CD4-positive, alpha-beta T cell (primary cell): ENCODE results near the gene KCNMA1. TPM values are rescaled to one million over a fixed set of nuclear protein-coding genes. Genes with fewer than 3 reads are reported as not detected.
"Not testable (repeated sequence)": the region's sequence is repeated elsewhere in the genome, so short reads cannot be mapped to it uniquely, and the experiment has no call there.

ENCODE experiments used
- ATAC-seq: fragments of 200-7000 bp; cut with Tn5 transposase; one replicate; pipeline ENCODE4 v1.10.0; 2022; ENCODE audit warnings: mild to moderate bottlenecking; ENCODE audit not compliant: poor library complexity
- CTCF ChIA-PET: fragments of 350-600 bp; sonication (Branson Sonifier 250); formaldehyde crosslinking; loops from one replicate; lab custom pipeline; 2021; ENCODE audit warnings: antibody characterized with exemption, inconsistent platforms; lab: Charles Lee
- POLR2A ChIA-PET: fragments of 350-600 bp; sonication (Branson Sonifier 250); formaldehyde crosslinking; loops from one replicate; lab custom pipeline; 2021; ENCODE audit warnings: antibody characterized with exemption, inconsistent platforms; lab: Charles Lee
- DNase-seq, 14 experiments: peaks; one replicate each; pipeline ENCODE4 v3.0.0-alpha.2; 2013 to 2020; ENCODE audit warnings: mixed read lengths in 2 of 14
- H3K27ac ChIP-seq, 2 donors: one replicate each; pipeline versions ENCODE4 v1.5.1 to v1.7.0; 2013; ENCODE audit warnings: low read length in 2 of 2, low read depth in 1 of 2, mild to moderate bottlenecking in 1 of 2
- H3K27me3 ChIP-seq, 2 experiments: 1 replicate in 1 of 2; 2 replicates in 1 of 2; pipeline versions ENCODE4 v1.6.1 to v1.7.0; 2013; ENCODE audit warnings: low read length in 2 of 2, control low read depth in 1 of 2, mild to moderate bottlenecking in 1 of 2, moderate library complexity in 1 of 2; ENCODE audit not compliant: insufficient read depth in 2 of 2, control insufficient read depth in 1 of 2
- H3K36me3 ChIP-seq: one replicate; pipeline ENCODE4 v1.6.1; 2013; ENCODE audit warnings: low read length, control low read depth; ENCODE audit not compliant: insufficient read depth
- H3K4me1 ChIP-seq: one replicate; pipeline ENCODE4 v1.6.1; 2013; ENCODE audit warnings: low read length, control low read depth; ENCODE audit not compliant: insufficient read depth
- H3K4me3 ChIP-seq: one replicate; pipeline ENCODE4 v1.5.1; 2013; ENCODE audit warnings: mild to moderate bottlenecking, low read length, moderate library complexity
- H3K9me3 ChIP-seq, 2 experiments: 1 replicate in 1 of 2; 2 replicates in 1 of 2; pipeline versions ENCODE4 v1.6.1 to v1.7.0; 2013; ENCODE audit warnings: low read length in 2 of 2, mild to moderate bottlenecking in 2 of 2, control low read depth in 1 of 2, moderate library complexity in 1 of 2; ENCODE audit not compliant: control insufficient read depth in 1 of 2, insufficient read depth in 1 of 2
- H3K27ac Mint-ChIP-seq: one replicate; pipeline ENCODE4 v1.8.0; 2020; ENCODE audit warnings: mixed read lengths
- H3K27me3 Mint-ChIP-seq: one replicate; pipeline ENCODE4 v1.8.0; 2021; ENCODE audit warnings: mixed read lengths
- H3K36me3 Mint-ChIP-seq: one replicate; pipeline ENCODE4 v1.8.0; 2021; ENCODE audit warnings: low read depth, mixed read lengths
- H3K4me1 Mint-ChIP-seq: one replicate; pipeline ENCODE4 v1.8.0; 2021; ENCODE audit warnings: low read depth, mixed read lengths
- H3K4me3 Mint-ChIP-seq: one replicate; pipeline ENCODE4 v1.8.0; 2020; ENCODE audit warnings: mild to moderate bottlenecking, mixed read lengths
- H3K9me3 Mint-ChIP-seq: one replicate; pipeline ENCODE4 v1.8.0; 2020; ENCODE audit warnings: mixed read lengths
- intact Hi-C, 2 experiments: fragments of 100-400 bp; cut with DNase I in 1 of 2; cut with micrococcal nuclease in 1 of 2; formaldehyde crosslinking; loops; one replicate each; pipeline versions ENCODE4 v1.15.1 to v1.9.0; 2023 to 2025; cut with DNase I, micrococcal nuclease
- total RNA-seq, 174 experiments: library from RNA in 2 of 174; stranded (reverse) in 2 of 174; gene quantifications; one replicate each; pipeline ENCODE4 v1.2.3 and lab custom pipeline; 2021 to 2026
- TF ChIP-seq, protein P1 (sequence below): fragments of 200-600 bp; IDR thresholded peaks from one replicate; pipeline ENCODE4 v1.8.0; 2022; ENCODE audit warnings: antibody characterized with exemption, mild to moderate bottlenecking

Gene KCNMA1
- total RNA-seq, 2 experiments from 2014 or later: not detected

DNA sequence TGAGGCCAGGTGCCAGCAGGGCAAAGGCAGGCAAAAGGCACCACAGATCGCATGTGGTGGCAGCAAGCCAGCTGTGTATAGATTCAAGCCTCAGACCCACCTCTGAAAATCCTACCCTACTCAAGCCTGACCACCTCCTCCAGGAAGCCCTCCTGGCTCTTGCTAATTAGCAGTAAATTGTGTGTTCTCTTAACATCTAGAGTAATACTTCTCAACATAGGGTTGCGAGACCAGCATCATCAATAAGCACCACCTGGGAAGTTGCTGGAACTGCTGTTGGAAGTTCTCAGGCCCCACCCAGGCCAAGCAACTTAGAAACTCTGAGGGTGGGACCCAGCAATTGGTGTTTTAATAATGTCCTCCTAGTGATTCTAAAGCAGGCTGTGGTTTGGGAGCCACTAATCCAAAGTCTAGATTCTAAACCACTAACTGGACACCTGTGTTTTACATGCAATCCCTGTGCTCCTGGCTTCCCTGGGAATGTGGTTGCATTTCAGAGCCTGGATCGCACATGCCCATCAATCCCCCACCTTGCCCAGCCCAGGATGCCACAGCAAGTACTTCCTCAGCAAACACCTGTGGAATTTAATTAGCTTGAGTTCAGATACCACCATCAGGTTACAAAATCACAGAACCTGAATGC is 46.2 kb downstream of the KCNMA1 start:
- H3K27me3 ChIP-seq: no peaks in the 10 kb centered on the region
- CTCF ChIA-PET: no interaction called here
- POLR2A ChIA-PET: no interaction called here
- Mint-ChIP-seq H3K4me3 (no peak overlapping the region), H3K9me3 (no peaks in the 10 kb centered on the region), H3K27me3 (no peaks in the 10 kb centered on the region), H3K4me1 (no peaks in the 10 kb centered on the region), H3K36me3 (no peaks in the 10 kb centered on the region), H3K27ac (no peak overlapping the region)
- peaks cover 0 to 9% of the 10 kb centered on the region in 2 experiments for H3K9me3 ChIP-seq
- ATAC-seq (no peak), DNase-seq (no peak)
- H3K4me1 ChIP-seq: no peaks in the 10 kb centered on the region
- H3K4me3 ChIP-seq: no peak overlapping the region
- no peak overlapping the region for H3K27ac ChIP-seq
- intact Hi-C loops: no loop called here
- H3K36me3 ChIP-seq: no peaks in the 10 kb centered on the region
- TF ChIP-seq, protein P1, sequence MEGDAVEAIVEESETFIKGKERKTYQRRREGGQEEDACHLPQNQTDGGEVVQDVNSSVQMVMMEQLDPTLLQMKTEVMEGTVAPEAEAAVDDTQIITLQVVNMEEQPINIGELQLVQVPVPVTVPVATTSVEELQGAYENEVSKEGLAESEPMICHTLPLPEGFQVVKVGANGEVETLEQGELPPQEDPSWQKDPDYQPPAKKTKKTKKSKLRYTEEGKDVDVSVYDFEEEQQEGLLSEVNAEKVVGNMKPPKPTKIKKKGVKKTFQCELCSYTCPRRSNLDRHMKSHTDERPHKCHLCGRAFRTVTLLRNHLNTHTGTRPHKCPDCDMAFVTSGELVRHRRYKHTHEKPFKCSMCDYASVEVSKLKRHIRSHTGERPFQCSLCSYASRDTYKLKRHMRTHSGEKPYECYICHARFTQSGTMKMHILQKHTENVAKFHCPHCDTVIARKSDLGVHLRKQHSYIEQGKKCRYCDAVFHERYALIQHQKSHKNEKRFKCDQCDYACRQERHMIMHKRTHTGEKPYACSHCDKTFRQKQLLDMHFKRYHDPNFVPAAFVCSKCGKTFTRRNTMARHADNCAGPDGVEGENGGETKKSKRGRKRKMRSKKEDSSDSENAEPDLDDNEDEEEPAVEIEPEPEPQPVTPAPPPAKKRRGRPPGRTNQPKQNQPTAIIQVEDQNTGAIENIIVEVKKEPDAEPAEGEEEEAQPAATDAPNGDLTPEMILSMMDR: no peak

DNA sequence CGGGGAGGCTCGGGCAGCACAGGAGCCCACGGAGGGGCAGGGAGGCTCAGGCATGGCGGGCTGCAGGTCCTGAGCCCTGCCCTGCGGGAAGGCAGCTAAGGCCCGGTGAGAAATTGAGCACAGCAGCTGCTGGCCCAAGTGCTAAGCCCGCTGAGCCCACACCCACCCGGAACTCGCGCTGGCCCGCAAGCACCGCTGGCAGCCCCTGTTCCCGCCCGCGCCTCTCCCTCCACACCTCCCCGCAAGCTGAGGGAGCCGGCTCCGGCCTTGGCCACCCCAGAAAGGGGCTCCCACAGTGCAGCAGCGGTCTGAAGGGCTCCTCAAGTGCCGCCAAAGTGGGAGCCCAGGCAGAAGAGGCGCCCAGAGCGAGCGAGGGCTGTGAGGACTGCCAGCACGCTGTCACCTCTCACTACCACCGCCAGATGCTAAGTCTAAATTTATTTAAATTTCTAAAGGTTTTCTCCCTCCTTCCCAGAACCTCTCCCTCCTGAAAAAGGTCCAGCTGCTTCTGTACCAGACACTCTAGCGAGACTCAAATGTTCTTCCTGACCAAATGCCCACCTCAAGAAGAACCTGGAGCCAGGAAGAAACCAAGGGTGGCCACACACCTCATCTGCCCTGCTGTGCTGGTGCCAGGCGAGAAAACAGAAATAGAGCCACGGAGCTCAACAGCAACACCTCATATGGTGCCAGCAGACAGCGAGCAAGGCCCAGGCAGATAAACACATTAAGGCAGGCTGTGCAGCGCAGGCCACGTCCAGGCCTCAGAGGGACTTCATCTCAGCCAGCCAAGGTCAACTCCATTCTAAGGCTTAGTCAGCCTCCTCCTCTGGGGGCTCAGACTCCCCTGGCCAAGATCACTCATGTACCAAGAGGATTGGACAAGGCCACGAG is 47.0 kb downstream of the KCNMA1 start:
- no peaks in the 10 kb centered on the region for H3K4me1 ChIP-seq
- no peaks in the 10 kb centered on the region for H3K27me3 ChIP-seq
- CTCF ChIA-PET: no interaction called here

DNA sequence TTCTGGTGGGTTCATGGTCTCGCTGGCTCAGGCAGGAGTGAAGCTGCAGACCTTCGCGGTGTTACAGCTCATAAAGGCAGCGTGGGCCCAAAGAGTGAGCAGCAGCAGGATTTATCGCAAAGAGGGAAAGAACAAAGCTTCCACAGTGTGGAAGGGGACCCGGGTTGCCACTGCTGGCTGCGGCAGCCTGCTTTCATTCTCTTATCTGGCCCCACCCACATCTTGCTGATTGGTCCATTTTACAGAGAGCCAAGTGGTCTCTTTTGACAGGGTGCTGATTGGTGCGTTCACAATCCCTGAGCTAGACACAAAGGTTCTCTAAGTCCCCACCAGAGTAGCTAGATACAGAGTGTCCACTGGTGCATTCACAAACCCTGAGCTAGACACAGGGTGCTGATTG is 47.9 kb downstream of the KCNMA1 start:
- not testable (repeated sequence) for DNase-seq

More for the DNA sequence above, 47.0 kb downstream of the KCNMA1 start:
- ATAC-seq: no peak
- Histone ChIP-seq H3K27ac (no peak overlapping the region), H3K4me3 (no peak overlapping the region), H3K36me3 (no peaks in the 10 kb centered on the region), H3K9me3 (peaks cover 0 to 9% of the 10 kb centered on the region in 2 experiments)
- Mint-ChIP-seq H3K27ac (no peak overlapping the region), H3K27me3 (no peaks in the 10 kb centered on the region), H3K4me3 (no peak overlapping the region), H3K4me1 (no peaks in the 10 kb centered on the region), H3K9me3 (no peaks in the 10 kb centered on the region), H3K36me3 (no peaks in the 10 kb centered on the region)
- TF ChIP-seq, protein P1: no peak
- POLR2A ChIA-PET: no interaction called here
- no peak for DNase-seq
- intact Hi-C loops: no loop called here

More for the DNA sequence above, 47.9 kb downstream of the KCNMA1 start:
- H3K36me3 ChIP-seq, H3K36me3 Mint-ChIP-seq, H3K9me3 Mint-ChIP-seq, H3K4me1 ChIP-seq, H3K4me3 ChIP-seq, H3K27ac ChIP-seq, H3K27me3 Mint-ChIP-seq, H3K27ac Mint-ChIP-seq, ATAC-seq, H3K4me3 Mint-ChIP-seq, CTCF ChIA-PET, POLR2A ChIA-PET, intact Hi-C loops, H3K27me3 ChIP-seq, H3K4me1 Mint-ChIP-seq, H3K9me3 ChIP-seq: not testable (repeated sequence)
